Hematopoietic multipotent progenitor cell treated with erythropoietin and hydrocortisone succinate and interleukin-3 and kit ligand, for 6 days (in vitro differentiated cells): ENCODE measurements around the gene PSMD1.
"Not testable (repeated sequence)": the region's sequence is repeated elsewhere in the genome, so short reads cannot be mapped to it uniquely, and the experiment has no call there.

Experiments
- DNase-seq: peaks from one replicate; pipeline ENCODE4 v3.0.0-alpha.2; 2015

Gene PSMD1

DNA sequence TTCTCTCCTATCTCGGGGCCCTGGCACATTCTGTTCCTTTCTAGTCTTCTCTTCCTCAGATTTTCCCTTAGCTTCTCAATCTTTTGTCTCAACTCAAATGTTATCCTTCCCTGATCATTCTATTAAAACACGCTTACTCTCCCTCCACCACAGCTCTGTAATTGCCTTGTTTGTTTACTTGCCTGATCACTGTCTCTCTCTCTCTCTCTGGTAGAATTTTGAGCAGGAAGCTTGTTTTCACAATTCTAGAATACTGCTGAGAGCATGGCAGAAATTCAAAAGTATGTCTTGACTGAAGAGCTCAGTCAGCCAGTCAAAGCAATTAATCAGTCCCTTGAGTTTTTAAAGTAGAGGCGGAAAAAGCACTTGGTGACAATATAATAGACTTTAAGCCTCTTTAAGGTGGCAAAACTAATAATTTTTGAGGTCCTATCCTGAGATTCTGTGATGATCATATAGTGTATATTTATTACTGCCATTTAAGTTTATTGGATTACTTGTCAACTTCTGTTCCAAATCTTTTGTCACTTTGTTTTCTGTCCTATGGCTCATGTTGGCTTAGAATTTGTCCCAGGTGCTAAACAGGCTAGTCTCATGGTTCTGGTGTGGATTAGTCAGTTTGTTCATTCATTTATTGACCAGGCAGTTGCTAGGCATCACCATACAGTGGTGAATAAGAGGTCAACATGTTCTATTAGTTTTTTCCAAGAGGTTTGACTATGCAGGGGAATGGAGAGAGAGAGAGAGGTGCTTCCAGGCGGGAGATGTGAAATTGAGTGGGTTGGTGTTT is 2.3 kb downstream of the PSMD1 start:
- no peak for DNase-seq

DNA sequence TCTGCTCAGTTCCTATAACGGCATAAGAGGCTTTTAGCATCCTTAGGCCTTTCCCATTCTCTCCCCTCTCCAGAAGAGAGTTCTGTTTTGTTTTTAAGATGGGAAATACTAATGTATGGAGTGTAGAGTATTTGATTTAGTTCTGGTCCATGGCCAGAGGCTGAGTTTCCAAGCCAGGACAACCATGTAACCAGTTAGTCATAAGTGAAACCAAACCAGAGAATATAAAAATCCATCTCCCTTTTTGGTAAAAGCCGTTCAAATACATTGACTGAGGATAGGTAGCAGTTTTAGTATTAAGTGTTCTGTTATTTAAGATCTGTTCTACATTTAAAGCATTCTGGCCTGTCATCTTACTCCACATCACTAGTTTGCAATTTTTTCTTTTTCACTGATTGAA is 3.1 kb downstream of the PSMD1 start:
- no peak for DNase-seq

DNA sequence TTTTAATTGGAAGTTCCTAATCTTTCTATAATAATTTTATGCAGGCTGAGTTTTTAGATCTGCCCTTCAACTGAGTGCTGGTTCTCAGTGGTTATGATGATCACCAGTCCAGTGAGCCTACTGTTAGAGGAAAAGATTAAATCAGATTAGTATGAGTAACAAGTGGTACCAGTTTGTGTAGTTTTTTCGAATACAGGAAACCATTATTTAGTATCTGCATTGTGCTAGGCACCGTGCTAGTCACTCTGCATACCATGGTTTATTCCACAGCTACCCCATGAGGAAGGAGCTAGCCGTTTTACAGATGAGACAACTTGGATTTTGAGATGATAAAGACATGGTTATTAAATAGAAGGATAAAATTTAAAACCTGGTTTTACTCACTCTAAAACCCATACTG is 6.1 kb downstream of the PSMD1 start:
- no peak for DNase-seq

DNA sequence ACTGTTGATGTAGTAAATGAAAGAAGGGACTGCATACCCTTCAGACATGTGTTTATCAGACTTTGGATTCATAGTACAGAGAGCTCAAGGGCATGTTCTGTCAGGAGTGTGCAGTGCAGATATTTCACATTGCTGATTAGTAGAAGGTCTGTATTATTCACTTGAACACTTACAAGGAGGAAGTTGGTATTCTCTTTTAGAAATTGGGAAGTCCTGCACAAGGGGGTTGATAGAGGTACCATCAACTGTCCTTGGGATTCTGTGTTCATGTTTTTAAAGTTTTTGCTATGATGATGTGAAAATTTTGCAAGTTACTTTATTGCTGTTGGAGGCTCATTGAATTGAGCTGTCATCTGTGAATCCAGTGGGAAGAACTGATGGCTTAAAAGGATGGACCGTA is 6.7 kb downstream of the PSMD1 start:
- DNase-seq: peak; percentile 13

DNA sequence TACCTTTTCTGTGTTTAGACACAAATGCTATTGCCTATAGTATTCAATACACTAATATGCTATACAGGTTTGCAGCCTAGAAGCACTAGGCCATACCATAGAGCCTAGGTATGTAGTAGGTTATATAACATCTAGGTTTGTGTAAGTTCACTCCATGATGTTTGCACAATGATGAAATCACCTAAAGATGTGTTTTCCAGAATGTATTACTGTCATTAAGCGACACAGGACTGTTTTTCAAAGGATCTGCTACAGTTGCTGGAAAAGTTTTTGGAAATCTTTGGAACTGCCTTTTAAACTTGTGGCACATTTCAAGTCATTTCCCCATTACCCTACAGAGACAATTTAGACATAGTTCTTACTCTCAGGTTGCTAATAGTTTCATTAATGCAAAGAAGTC is 9.3 kb downstream of the PSMD1 start:
- DNase-seq: no peak

DNA sequence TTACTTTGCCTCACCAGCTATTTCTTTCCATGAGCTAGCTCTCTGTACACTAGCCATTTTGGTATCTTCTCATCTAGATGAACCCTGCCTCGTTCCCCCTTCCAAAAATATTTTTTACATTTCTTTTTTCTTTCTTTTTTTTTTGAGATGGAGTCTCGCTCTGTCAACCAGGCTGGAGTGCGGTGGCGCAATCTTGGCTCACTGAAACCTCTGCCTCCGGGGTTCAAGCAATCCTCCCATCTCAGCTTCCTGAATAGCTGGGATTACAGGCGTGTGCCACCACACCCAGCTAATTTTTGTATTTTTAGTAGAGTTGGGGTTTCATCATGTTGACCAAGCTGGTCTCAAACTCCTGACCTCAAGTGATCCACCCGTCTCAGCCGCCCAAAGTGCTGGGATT is 10.9 kb downstream of the PSMD1 start:
- DNase-seq: not testable (repeated sequence)

DNA sequence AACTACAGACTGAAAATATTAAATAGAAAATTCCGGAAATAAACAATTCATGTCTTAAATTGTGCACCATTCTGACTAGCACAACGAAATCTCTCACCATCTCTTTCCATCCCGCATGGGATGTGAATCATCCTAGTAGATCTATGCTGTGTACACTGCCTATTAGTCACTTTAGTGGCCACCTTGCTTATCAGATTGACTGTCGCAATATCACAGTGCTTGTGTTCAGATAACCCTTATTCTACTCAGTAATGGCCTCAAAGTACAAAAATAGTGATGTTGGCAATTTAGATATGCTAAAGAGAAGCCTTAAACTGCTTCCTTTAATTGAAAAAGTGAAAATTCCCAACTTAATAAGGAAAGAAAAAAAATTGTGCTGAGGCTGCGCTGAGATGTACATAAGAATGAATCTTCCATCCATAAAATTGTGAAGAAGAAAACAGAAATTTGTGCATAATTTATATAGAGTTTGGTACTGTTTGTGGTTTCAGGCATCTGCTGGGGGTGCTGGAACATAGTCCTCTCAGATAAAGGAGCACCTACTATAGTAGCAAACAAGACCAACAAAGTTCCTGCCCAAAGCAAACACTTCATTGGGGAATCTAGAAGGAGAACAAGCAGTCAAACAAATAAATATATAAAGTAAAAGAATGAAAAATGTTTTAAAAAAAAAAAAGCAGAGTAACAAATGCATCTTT is 12.0 kb downstream of the PSMD1 start:
- peak; percentile 65 for DNase-seq

DNA sequence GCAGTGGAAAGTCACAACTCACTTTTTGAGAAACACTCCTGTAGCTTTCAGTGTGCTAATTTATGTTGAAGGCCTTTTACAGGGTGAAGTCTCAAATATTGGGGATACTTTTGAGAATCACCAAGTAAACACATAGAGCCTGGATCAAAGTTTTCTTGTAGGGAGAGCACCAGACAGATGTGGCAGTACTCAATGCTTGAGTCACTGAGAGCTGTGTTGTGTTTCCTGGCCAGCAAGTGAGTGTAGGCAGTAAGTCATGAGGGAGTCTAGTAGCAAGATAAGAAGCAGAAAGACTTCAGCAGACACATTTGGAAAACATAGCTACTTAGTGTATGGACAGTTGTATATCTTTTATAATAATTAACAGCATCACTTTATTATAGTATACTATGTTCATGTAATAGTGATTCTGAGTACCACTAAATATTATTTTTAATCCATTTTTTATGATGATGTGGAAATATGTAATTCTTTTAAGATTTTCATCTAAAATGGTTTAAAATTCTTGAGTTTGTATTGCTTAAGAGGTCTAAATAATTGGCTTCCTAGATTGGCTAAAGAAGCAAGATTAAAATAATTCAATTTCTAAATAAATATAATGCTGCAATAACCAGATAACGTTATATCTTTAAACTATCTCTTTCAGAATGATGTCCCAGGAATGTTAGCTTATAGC is 12.8 kb downstream of the PSMD1 start:
- peak; percentile 25 for DNase-seq

DNA sequence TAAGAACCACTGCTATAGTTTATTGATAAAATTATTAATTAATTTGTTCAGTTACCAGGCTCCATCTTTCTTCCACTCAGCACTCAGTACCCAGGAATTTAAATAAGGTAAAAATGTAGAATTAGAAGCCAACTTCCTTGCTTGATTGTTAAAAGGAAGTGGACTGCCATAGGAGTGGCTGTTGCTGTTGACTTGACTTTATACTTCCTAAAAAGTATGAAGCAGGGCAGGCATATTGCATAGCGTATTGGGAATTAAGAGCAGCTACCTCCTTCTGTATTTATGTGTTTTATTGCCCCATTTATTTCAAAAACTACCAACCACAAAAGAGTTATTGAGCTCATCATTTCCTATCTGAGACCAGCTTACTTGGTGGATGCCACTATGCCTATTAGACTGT is 27.9 kb downstream of the PSMD1 start:
- no peak for DNase-seq

DNA sequence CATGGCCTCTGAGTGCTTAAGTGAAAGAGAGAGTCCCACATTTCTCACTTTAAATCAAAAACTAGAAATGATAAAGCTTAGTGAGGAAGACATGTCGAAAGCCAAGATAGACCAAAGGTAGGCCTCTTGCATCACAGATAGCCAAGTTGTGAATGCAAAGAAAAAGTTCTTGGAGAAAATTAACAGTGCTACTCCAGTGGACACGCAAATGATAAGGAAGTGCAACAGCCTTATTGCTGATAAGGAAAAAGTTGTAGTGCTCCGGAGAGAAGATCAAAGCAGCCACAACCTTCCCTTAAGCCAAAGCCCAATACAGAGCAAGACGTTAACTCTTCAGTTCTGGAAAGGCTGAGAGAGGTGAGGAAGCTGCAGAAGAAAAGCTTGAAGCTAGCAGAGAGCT is 32.1 kb downstream of the PSMD1 start:
- DNase-seq: peak; percentile 10

DNA sequence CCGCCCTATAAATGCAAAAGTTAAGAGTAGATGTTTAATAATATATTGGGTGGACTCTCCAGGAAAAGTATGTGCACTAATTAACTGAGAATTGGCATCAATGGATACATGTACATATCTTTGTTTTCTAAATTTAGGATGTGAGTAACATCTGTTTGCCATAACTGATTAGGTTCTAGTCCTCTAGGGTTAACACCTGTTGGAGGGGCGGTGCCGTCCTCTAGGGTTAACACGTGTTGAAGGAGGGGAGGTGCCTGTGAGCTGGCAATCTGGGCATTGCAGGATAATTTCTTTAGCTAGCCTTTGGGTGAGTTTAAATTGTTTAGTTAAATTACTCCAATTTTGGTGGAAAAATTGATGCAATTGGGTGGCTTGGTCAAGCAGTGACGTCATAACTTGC is 37.3 kb downstream of the PSMD1 start:
- DNase-seq: no peak

DNA sequence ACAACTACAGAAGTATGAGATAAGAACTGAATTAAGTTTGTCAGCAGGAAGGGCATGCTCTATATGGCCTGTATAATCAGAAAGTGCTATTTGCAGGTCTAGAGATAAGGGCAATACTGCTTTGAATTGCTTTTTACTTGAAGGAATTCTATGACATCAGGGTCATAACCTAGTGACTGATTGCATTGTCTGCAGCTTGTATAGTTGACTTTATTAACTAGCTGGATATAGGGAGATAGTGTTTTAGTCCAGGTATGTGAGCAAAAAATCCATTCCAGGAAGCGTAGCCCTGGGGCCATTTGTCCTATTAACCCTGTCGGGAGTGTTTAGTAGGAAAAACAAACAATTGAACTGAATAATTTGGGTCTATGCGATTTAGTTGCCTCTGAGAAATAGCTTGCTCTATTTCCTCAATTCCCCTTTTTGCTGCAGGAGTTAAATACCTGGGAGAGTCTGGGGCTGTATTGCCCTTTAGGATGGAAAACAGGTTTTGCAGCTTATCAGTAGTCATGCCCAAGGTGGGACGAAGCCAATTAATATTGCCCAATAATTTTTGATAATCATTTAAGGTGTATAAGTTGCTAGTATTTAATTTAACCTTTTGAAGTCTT is 38.2 kb downstream of the PSMD1 start:
- DNase-seq: peak; percentile 26

DNA sequence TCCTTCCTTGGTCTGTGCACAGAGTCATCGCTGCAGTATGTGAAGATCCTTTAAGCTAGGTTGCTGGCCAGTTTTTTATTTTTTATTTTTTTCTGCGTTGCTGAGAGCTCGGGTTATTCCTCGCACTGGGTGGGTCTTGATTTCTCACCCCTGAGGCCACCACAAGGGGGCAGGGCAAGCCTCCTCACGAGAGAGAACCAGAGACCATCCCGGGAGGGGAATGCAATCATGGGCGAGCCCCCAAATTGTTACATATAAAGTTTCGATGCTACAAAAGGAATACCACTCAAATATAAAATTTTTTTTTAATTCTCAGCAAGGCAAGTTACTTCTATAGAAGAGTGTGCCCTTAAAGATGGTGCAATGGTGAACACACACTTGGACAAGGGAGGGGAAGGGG is 43.3 kb downstream of the PSMD1 start:
- DNase-seq: peak; percentile 9

DNA sequence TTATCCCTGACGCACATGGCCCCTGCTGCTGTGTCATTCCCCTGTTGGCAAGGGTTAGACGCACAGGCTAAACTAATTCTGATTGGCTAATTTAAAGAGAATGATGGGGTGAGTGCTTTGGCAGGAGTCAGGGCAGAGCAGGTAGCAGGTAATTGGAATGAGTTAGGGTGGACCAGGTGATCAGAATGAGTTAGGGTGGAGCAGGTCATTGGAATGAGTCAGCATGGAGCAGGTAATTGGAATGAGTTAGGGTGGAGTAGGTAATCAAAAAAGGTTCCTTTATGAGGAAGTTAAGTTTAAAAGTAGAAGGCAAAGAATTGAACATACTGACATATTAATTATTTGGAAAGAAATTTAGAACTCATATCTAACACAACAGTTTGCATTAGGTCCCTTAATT is 43.7 kb downstream of the PSMD1 start:
- DNase-seq: not testable (repeated sequence)

DNA sequence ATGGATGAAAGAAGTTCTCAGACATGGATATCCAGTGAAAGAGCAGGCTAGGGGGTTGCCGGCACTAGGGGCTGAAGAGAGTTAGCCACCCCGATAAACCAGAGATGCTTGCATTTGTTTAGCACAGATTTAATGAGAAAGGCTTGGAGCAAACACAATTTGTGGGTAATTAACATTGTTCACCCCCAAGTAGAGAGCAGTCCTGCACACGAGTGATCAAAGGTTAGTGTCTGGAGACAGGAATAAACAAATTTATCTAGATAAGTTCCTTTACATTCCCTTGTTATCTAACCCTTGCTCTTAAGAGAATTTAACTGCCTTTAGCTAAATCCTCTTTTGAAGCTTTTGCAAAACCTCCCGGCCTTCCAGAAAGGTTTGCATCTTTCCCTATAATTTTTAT is 44.3 kb downstream of the PSMD1 start:
- no peak for DNase-seq

DNA sequence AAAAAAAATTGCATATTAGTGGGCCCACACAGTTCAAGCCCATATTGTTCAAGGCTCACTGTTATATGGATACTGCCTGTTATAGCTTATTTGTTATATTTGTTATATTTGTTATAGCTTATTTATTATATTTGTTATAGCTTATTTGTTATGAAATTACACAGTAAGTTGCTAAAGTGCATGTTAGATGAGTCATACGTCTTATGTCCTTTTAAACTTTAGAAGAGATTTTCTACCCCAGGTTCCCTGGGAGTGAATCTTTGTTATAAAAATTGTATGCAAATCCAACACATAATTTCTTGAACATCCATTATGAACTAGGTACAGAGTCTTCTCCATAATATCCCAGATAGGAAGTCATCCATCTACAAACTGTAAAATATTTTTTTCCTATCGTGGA is 46.1 kb downstream of the PSMD1 start:
- DNase-seq: no peak

DNA sequence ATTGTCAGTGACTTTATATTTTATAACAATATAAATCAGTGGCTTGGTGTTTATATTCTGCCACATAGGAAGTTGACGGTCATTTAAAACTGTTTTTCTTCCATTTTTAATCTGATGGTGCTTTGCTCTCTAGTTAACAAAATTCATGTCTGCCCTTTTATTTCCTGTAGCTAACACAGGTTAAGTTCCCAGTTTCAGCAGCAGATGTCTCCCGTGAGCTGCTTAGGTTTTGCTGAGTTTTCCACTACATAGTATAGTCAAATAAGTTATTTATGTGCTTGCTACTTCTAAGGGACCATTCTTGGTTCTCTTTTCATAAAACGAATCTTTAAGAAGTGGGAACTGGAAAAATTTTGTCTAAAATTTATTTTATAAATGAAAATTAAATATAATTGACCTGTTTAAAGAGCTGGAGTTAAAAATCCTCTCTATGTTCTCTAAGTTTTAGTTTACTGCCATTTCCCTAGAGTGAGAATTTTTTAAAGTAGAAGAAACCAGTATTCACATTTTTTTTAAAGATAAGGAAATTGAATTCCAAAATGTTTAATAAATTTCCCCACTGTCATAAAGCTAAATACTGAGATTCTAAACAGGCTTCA is 47.5 kb downstream of the PSMD1 start:
- peak; percentile 81 for DNase-seq

DNA sequence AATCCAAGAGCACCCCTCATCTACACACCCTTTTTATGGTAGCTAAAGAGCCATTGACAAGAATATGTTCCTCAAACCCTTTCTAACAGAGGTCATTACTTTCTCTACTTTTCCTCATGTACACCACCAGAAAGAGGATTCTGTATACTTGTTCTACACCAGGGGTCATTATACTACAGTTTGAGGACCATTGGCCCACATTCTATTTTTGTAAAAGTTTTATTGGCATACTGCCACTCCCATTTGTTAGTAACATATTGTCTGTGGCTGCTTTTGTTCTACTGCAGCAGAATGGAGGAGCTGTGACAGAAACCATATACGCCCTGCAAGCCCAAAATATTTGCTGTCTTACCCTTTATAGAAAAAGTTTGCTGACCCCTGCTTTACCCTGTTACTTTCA is 53.9 kb downstream of the PSMD1 start:
- DNase-seq: peak; percentile 18

DNA sequence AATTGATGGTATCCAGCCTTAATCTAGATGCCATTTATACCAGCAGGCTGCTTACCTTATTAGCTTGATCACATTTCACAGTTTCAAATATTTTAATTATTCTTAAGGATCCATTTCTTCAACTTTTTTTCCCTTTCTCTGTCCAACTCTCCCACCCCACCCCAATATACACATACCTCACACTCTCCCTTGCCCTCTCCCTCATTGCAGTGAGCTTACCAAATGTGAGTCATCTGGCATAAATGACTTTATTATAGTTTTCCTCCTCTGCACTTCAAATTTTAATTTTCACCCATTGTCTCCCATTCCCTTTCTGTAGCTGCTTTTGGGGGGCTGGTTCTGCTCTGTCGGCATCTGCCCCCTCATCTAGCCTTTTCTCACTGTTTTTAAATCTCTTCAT is 55.3 kb downstream of the PSMD1 start:
- no peak for DNase-seq

DNA sequence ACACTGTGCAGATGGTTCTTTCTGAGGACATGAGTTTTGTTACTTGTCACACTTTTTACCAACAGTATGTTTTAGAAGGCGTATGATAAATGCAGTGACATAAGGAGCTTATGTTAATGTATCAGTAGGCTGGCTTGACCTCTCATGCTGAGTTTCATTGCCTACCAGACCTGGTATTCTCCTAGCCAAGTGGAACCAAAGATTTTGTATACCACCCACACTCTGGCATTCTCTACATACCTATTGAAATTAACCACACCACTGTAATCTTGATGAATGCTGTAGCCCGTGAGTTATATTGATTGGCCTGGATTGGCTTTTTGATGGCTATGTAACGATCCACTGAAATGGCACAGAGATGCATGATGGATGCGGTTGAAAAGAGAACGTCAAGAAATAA is 56.8 kb downstream of the PSMD1 start:
- DNase-seq: no peak

DNA sequence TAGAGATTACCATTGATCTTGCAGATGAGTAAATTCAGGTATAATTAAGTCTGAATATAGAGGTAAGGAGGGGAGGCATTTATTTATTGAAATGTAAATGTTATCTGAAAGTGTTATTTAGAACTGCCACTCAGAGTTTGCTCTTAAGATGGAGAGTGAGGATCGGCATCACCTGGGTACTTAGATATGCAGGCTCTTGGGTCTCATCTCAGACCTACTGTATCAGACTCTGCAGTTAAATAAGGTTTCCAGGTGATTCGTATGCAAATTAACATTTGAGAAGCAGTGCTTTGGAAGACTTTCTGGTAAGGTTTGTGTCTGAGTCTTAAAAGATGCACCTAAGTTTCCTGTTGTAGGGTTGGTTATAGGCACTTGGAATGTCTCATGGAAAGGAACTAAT is 59.0 kb downstream of the PSMD1 start:
- no peak for DNase-seq

DNA sequence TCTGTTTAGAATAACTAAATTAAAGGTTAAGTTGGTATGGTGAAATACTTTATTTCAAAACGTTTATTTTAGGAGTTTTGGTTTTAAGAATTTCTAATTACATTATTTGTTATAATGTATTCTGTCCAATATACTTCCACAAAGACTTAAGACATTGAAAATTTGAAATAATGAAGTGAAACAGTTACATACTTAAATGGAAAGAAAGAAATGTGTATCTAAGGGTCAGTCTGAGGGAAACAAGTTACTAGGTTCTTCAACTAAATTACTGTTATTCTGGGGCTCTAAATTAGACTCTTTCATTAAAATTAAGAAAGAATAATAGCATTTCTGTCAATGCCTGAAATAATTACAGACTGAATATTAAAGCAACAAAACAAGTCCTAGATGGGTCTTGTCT is 60.5 kb downstream of the PSMD1 start:
- no peak for DNase-seq

DNA sequence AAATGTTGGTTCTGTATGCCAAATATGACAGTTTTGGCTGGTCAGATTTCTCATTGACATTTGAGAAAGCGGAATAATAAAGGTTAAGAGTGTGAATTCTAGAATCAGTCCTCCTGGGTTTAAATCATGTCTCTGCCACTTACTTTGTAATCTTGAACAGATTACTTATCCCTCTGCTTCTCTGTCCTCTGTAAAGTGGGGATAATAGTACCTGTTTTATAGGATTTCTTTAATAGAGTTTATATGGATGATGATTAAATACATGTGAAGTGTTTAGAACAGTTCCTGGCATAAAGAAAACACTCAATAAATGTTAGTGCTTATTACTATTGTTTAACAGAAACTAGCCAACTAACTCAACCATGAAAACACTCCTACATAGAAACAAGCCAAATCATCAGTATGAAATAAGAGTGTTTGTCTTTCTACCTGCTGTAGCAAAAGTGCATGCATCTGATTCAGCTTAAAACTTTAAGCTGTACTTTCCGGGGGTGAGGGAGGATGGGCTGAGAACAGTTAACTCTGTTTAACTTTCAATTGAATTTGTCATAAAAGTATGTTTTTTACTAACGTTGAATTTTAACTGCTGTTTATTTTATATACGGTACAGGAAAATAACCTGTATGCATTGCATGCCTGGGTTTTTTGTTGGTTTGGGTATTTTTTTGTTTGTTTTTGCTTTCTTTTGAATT is 61.4 kb downstream of the PSMD1 start:
- no peak for DNase-seq
